Kidney epithelial cell (primary cell): Measurements from ENCODE around the gene JMJD8. TPM values are rescaled to one million over a fixed set of nuclear protein-coding genes. Genes with fewer than 3 reads are reported as not detected.

Source experiments
- DNase-seq: peaks from one replicate; pipeline ENCODE4 v3.0.0-alpha.2; 2010; ENCODE audit warnings: low read depth
- H3K27me3 ChIP-seq: 2 replicates; pipeline ENCODE4 v1.6.0; 2011; ENCODE audit warnings: low read length; ENCODE audit not compliant: control insufficient read depth, insufficient read depth
- H3K36me3 ChIP-seq: 2 replicates; pipeline ENCODE4 v1.5.1; 2011; ENCODE audit warnings: low read length; ENCODE audit not compliant: control insufficient read depth, insufficient read depth
- H3K4me3 ChIP-seq: 2 replicates; pipeline ENCODE4 v1.5.1; 2011; ENCODE audit warnings: low read depth, mild to moderate bottlenecking, control low read depth, low read length
- CTCF ChIP-seq: IDR thresholded peaks from 2 replicates; pipeline ENCODE4 v1.5.1; 2011; ENCODE audit warnings: mild to moderate bottlenecking, moderate library complexity, low read length, control low read depth, inconsistent platforms; ENCODE audit not compliant: insufficient read depth, poor library complexity, severe bottlenecking
- total RNA-seq: library from RNA; depleted of rRNA; stranded (reverse); fragments of >200 nt; gene quantifications from 2 replicates; pipeline ENCODE4 v1.2.3, GENCODE V29; 2015

JMJD8 gene
- total RNA-seq, 1 donor from 2014 or later, result 59.4 TPM

- no peak overlapping the region for H3K4me3 ChIP-seq
- H3K27me3 ChIP-seq, result no peaks in the 10 kb centered on the region
- DNase-seq, result no peak
- TF ChIP-seq CTCF, result no peak
- peaks cover 2% of the 10 kb centered on the region for H3K36me3 ChIP-seq
Measured at GRCh38 chr16:729768-730665, 45.9 kb upstream of the JMJD8 start.

GRCh38 chr16:728890-729744 is 45.0 kb upstream of the JMJD8 start:
- Histone ChIP-seq H3K4me3 (no peak overlapping the region), H3K36me3 (peaks cover 2% of the 10 kb centered on the region), H3K27me3 (no peaks in the 10 kb centered on the region)
- DNase-seq, result no peak
- TF ChIP-seq CTCF, result no peak

- H3K27me3 ChIP-seq, result no peaks in the 10 kb centered on the region
- peaks cover under 1% of the 10 kb centered on the region for H3K36me3 ChIP-seq
- no peak for TF ChIP-seq CTCF
- peak overlapping the region; percentile 65 for H3K4me3 ChIP-seq
- DNase-seq, result no peak
Measured at GRCh38 chr16:728131-728889, 44.2 kb upstream of the JMJD8 start.

- Histone ChIP-seq H3K4me3 (peak overlapping the region; percentile 65), H3K36me3 (no peaks in the 10 kb centered on the region), H3K27me3 (no peaks in the 10 kb centered on the region)
- TF ChIP-seq CTCF, result no peak
- no peak for DNase-seq
Measured at GRCh38 chr16:727291-727977, 43.3 kb upstream of the JMJD8 start.

- TF ChIP-seq CTCF, result no peak
- H3K4me3 ChIP-seq, result peak within 1 kb of the TSS; percentile 65
- no peak for DNase-seq
- no peaks in the 10 kb centered on the region for H3K27me3 ChIP-seq
- H3K36me3 ChIP-seq, result no peaks in the 10 kb centered on the region
Measured at GRCh38 chr16:726438-727290, 42.5 kb upstream of the JMJD8 start, which contains the start of the genes CCDC78 and HAGHL. Gene CCDC78, minus strand, starts transcription at chr16:726443. Its CDS starts 76 bp downstream, at chr16:726367. Gene HAGHL, plus strand, starts transcription at chr16:727106. Its CDS starts 404 bp downstream, at chr16:727510.
